NCI-H1694 (cell line): ENCODE measurements around the gene MDFIC.

ENCODE experiments used
- DNase-seq: peaks from one replicate; lab custom pipeline; 2025; lab: John Stamatoyannopoulos, UW

MDFIC gene

GRCh38 chr7:114928060-114928459 is 6.2 kb downstream of the MDFIC start:
- DNase-seq: no peak

- DNase-seq: no peak
Measured at GRCh38 chr7:114929570-114929969, 7.7 kb downstream of the MDFIC start.

GRCh38 chr7:114930107-114930661 is 8.3 kb downstream of the MDFIC start:
- DNase-seq: no peak

GRCh38 chr7:114930829-114931655 is 9.1 kb downstream of the MDFIC start:
- no peak for DNase-seq

GRCh38 chr7:114931656-114932011 is 9.7 kb downstream of the MDFIC start:
- DNase-seq: no peak

GRCh38 chr7:114932991-114933390 is 11.1 kb downstream of the MDFIC start:
- no peak for DNase-seq

GRCh38 chr7:114933658-114934057 is 11.8 kb downstream of the MDFIC start:
- DNase-seq: no peak

GRCh38 chr7:114934086-114934485 is 12.2 kb downstream of the MDFIC start:
- DNase-seq: no peak

- no peak for DNase-seq
Measured at GRCh38 chr7:114934713-114935112, 12.8 kb downstream of the MDFIC start.

GRCh38 chr7:114936471-114936870 is 14.6 kb downstream of the MDFIC start:
- DNase-seq: no peak

- DNase-seq: no peak
Measured at GRCh38 chr7:114937446-114937845, 15.6 kb downstream of the MDFIC start.

- no peak for DNase-seq
Measured at GRCh38 chr7:114938785-114939184, 16.9 kb downstream of the MDFIC start.

- DNase-seq: no peak
Measured at GRCh38 chr7:114939484-114940097, 17.7 kb downstream of the MDFIC start.

GRCh38 chr7:114940220-114940619 is 18.3 kb downstream of the MDFIC start:
- DNase-seq: no peak

GRCh38 chr7:114941692-114942091 is 19.8 kb downstream of the MDFIC start:
- no peak for DNase-seq

GRCh38 chr7:114942446-114943175 is 20.7 kb downstream of the MDFIC start:
- DNase-seq: no peak

GRCh38 chr7:114943530-114943929 is 21.6 kb downstream of the MDFIC start:
- no peak for DNase-seq

- DNase-seq: no peak
Measured at GRCh38 chr7:114943953-114944744, 22.3 kb downstream of the MDFIC start.

- DNase-seq: peak; percentile 47
Measured at GRCh38 chr7:114944745-114945625, 23.1 kb downstream of the MDFIC start.

GRCh38 chr7:114949231-114949630 is 27.3 kb downstream of the MDFIC start:
- DNase-seq: no peak

- DNase-seq: no peak
Measured at GRCh38 chr7:114952296-114952695, 30.4 kb downstream of the MDFIC start.
